SIG-M5 (cell line): ENCODE results near the gene TNS3.

ENCODE experiments used
- DNase-seq: peaks from one replicate; lab custom pipeline; 2025; lab: John Stamatoyannopoulos, UW

Gene TNS3

GRCh38 chr7:47428052-47428767, 153.7 kb downstream of the TNS3 start:
- no peak for DNase-seq

- no peak for DNase-seq
Observed at GRCh38 chr7:47427051-47427643, 154.8 kb downstream of the TNS3 start.

GRCh38 chr7:47424523-47424922, 157.4 kb downstream of the TNS3 start:
- no peak for DNase-seq

- DNase-seq = no peak
Observed at GRCh38 chr7:47423196-47423595, 158.7 kb downstream of the TNS3 start.

GRCh38 chr7:47422611-47423010, 159.3 kb downstream of the TNS3 start:
- DNase-seq = no peak

- no peak for DNase-seq
Observed at GRCh38 chr7:47421456-47421855, 160.5 kb downstream of the TNS3 start.

GRCh38 chr7:47420122-47420780, 161.7 kb downstream of the TNS3 start:
- no peak for DNase-seq

GRCh38 chr7:47419471-47419870, 162.4 kb downstream of the TNS3 start:
- no peak for DNase-seq

- DNase-seq = no peak
Observed at GRCh38 chr7:47418601-47419309, 163.2 kb downstream of the TNS3 start.

GRCh38 chr7:47416492-47417480, 165.1 kb downstream of the TNS3 start:
- no peak for DNase-seq

GRCh38 chr7:47415318-47416212, 166.3 kb downstream of the TNS3 start:
- DNase-seq = no peak

- DNase-seq = no peak
Observed at GRCh38 chr7:47414342-47415317, 167.3 kb downstream of the TNS3 start.

- DNase-seq = no peak
Observed at GRCh38 chr7:47413526-47414341, 168.2 kb downstream of the TNS3 start.

- DNase-seq = no peak
Observed at GRCh38 chr7:47411901-47412300, 170.0 kb downstream of the TNS3 start.

- DNase-seq = no peak
Observed at GRCh38 chr7:47411281-47411869, 170.5 kb downstream of the TNS3 start.

GRCh38 chr7:47408675-47409074, 173.2 kb downstream of the TNS3 start:
- DNase-seq = no peak

GRCh38 chr7:47407821-47408674, 173.9 kb downstream of the TNS3 start:
- DNase-seq = no peak
